Measurements from ENCODE around the gene LRMDA. TPM values are rescaled to one million over a fixed set of nuclear protein-coding genes. Genes with fewer than 3 reads are reported as not detected.
A peak's percentile ranks its signal among the peaks of the same experiment; 100 is the strongest.

The LRMDA gene
- total RNA-seq, 4 donors from 2014 or later: 9.8 to 18.6 (median 15.8) TPM

- TF ChIP-seq POLR2A (IDR thresholded peaks at IDR 0.05) (no peak), CTCF (IDR thresholded peaks at IDR 0.05) (no peak), EP300 (IDR thresholded peaks at IDR 0.05) (no peak)
- H3K27ac ChIP-seq: no peak overlapping the region
- no peaks in the 10 kb centered on the region for H3K36me3 ChIP-seq
- no peak overlapping the region for H3K4me3 ChIP-seq
- DNase-seq (ENCODE audit: low spot score in 2 of 2): no peak
- WGBS, 2 donors: 86 to 95% methylated on average over 4 of the region's 4 CpGs
- H3K4me1 ChIP-seq: peaks cover 0 to 45% (median 19%) of the 10 kb centered on the region in 4 donors
- no peaks in the 10 kb centered on the region for H3K27me3 ChIP-seq
- H3K9me3 ChIP-seq: no peaks in the 10 kb centered on the region
Measured at GRCh38 chr10:75466001-75466400, 34.6 kb downstream of the LRMDA start.

GRCh38 chr10:75466886-75467285 is 35.5 kb downstream of the LRMDA start:
- WGBS, 2 donors: 89 to 93% methylated on average over 6 of the region's 6 CpGs
- Histone ChIP-seq H3K4me1 (peaks cover 0 to 51% (median 21%) of the 10 kb centered on the region in 4 donors), H3K27ac (no peak overlapping the region), H3K27me3 (no peaks in the 10 kb centered on the region), H3K36me3 (no peaks in the 10 kb centered on the region), H3K9me3 (no peaks in the 10 kb centered on the region), H3K4me3 (no peak overlapping the region)
- DNase-seq (ENCODE audit: low spot score in 2 of 2): no peak
- TF ChIP-seq CTCF (IDR thresholded peaks at IDR 0.05) (no peak), EP300 (IDR thresholded peaks at IDR 0.05) (no peak), POLR2A (IDR thresholded peaks at IDR 0.05) (no peak)

- Histone ChIP-seq H3K4me3 (no peak overlapping the region), H3K9me3 (no peaks in the 10 kb centered on the region), H3K27me3 (no peaks in the 10 kb centered on the region), H3K27ac (peak overlapping the region in 2 of 4 donors; percentile 64 to 83), H3K36me3 (no peaks in the 10 kb centered on the region), H3K4me1 (peaks cover 0 to 54% (median 21%) of the 10 kb centered on the region in 4 donors)
- no peak for TF ChIP-seq CTCF (IDR thresholded peaks at IDR 0.05)
- TF ChIP-seq EP300 (IDR thresholded peaks at IDR 0.05): no peak
- no peak for TF ChIP-seq POLR2A (IDR thresholded peaks at IDR 0.05)
- DNase-seq (ENCODE audit: low spot score in 2 of 2): no peak
- 43 to 56% methylated on average over 7 of the region's 7 CpGs for WGBS, 2 donors
Measured at GRCh38 chr10:75468612-75469005, 37.2 kb downstream of the LRMDA start.

GRCh38 chr10:75469006-75469616 is 37.7 kb downstream of the LRMDA start:
- TF ChIP-seq POLR2A (IDR thresholded peaks at IDR 0.05): no peak
- peak; percentile 91 to 98 for TF ChIP-seq EP300 (IDR thresholded peaks at IDR 0.05)
- Histone ChIP-seq H3K27ac (peak overlapping the region in 3 of 4 donors; percentile 24 to 84 (median 64)), H3K9me3 (no peaks in the 10 kb centered on the region), H3K4me1 (peaks cover 0 to 54% (median 21%) of the 10 kb centered on the region in 4 donors), H3K36me3 (no peaks in the 10 kb centered on the region), H3K4me3 (no peak overlapping the region), H3K27me3 (no peaks in the 10 kb centered on the region)
- 23 to 38% methylated on average over 3 of the region's 3 CpGs for WGBS, 2 donors
- DNase-seq (ENCODE audit: low spot score in 2 of 2): peak; percentile 34 to 72

GRCh38 chr10:75470901-75471300 is 39.5 kb downstream of the LRMDA start:
- Histone ChIP-seq H3K9me3 (no peaks in the 10 kb centered on the region), H3K36me3 (peaks cover 0 to 3% (median 0%) of the 10 kb centered on the region in 3 donors), H3K4me3 (no peak overlapping the region), H3K27me3 (no peaks in the 10 kb centered on the region), H3K27ac (peak overlapping the region in 1 of 4 donors; percentile 84), H3K4me1 (peaks cover 0 to 51% (median 21%) of the 10 kb centered on the region in 4 donors)
- TF ChIP-seq CTCF (IDR thresholded peaks at IDR 0.05) (no peak), EP300 (IDR thresholded peaks at IDR 0.05) (no peak), POLR2A (IDR thresholded peaks at IDR 0.05) (no peak)
- no peak for DNase-seq (ENCODE audit: low spot score in 2 of 2)
- 55 to 58% methylated on average over 4 of the region's 4 CpGs for WGBS, 2 donors

Data from tibial nerve (tissue), 4 donors.